ENCODE results near the gene ZMYM2.

ZMYM2 gene

GRCh38 chr13:20049558-20050473 is 91.3 kb downstream of the ZMYM2 start:
- peak; percentile 52 for DNase-seq

GRCh38 chr13:20051366-20051765 is 92.8 kb downstream of the ZMYM2 start:
- no peak for DNase-seq

GRCh38 chr13:20053016-20053415 is 94.5 kb downstream of the ZMYM2 start:
- DNase-seq = no peak

- DNase-seq = no peak
Observed at GRCh38 chr13:20053891-20054290, 95.4 kb downstream of the ZMYM2 start.

- DNase-seq = no peak
Observed at GRCh38 chr13:20054586-20054985, 96.1 kb downstream of the ZMYM2 start.

- no peak for DNase-seq
Observed at GRCh38 chr13:20057214-20057613, 98.7 kb downstream of the ZMYM2 start.

- DNase-seq = no peak
Observed at GRCh38 chr13:20057963-20058362, 99.4 kb downstream of the ZMYM2 start.

- no peak for DNase-seq
Observed at GRCh38 chr13:20058476-20058875, 99.9 kb downstream of the ZMYM2 start.

GRCh38 chr13:20064128-20064527 is 105.6 kb downstream of the ZMYM2 start:
- peak; percentile 37 for DNase-seq

GRCh38 chr13:20065516-20065915 is 107.0 kb downstream of the ZMYM2 start:
- DNase-seq = no peak

GRCh38 chr13:20069956-20070355 is 111.4 kb downstream of the ZMYM2 start:
- DNase-seq = no peak

GRCh38 chr13:20073775-20074174 is 115.2 kb downstream of the ZMYM2 start:
- no peak for DNase-seq

GRCh38 chr13:20074966-20075365 is 116.4 kb downstream of the ZMYM2 start:
- DNase-seq = no peak

GRCh38 chr13:20077086-20077485 is 118.6 kb downstream of the ZMYM2 start:
- no peak for DNase-seq

- DNase-seq = no peak
Observed at GRCh38 chr13:20080377-20081164, 122.0 kb downstream of the ZMYM2 start.

- no peak for DNase-seq
Observed at GRCh38 chr13:20090349-20090748, 131.8 kb downstream of the ZMYM2 start.

- DNase-seq = no peak
Observed at GRCh38 chr13:20093951-20094350, 135.4 kb downstream of the ZMYM2 start.

- DNase-seq = no peak
Observed at GRCh38 chr13:20099319-20099718, 140.8 kb downstream of the ZMYM2 start.

- DNase-seq = no peak
Observed at GRCh38 chr13:20101467-20102316, 143.2 kb downstream of the ZMYM2 start.

- no peak for DNase-seq
Observed at GRCh38 chr13:20102525-20103180, 144.1 kb downstream of the ZMYM2 start.

GRCh38 chr13:20105161-20105689 is 146.7 kb downstream of the ZMYM2 start:
- DNase-seq = no peak

GRCh38 chr13:20106742-20107141 is 148.2 kb downstream of the ZMYM2 start:
- DNase-seq = no peak
